Esophagus mucosa (tissue), 1 donor: ENCODE measurements around the gene OR51G2. TPM values are rescaled to one million over a fixed set of nuclear protein-coding genes. Genes with fewer than 3 reads are reported as not detected.
A peak's percentile ranks its signal among the peaks of the same experiment; 100 is the strongest.
"Not testable (repeated sequence)": the region's sequence is repeated elsewhere in the genome, so short reads cannot be mapped to it uniquely, and the experiment has no call there.

ENCODE experiments used
- ATAC-seq: fragments of 200-7000 bp; cut with Tn5 transposase; one replicate; pipeline ENCODE4 v1.9.1; 2020
- total RNA-seq: library from RNA; stranded (reverse); gene quantifications from one replicate; pipeline ENCODE4 v1.2.4, GENCODE V29; 2023
- donor health status: DM: yes; HTN: yes; CAD: no.

The OR51G2 gene
- total RNA-seq = not detected

GRCh38 chr11:4919250-4919649, at the start of gene OR51G2:
Gene OR51G2 (minus strand): TSS chr11:4919350. CDS start chr11:4915663, 3,687 bp downstream.
- no peak for ATAC-seq

- no peak for ATAC-seq
Measured at GRCh38 chr11:4962816-4963215, 43.7 kb upstream of the OR51G2 start.

GRCh38 chr11:4960877-4961276, 41.7 kb upstream of the OR51G2 start:
- no peak for ATAC-seq

- no peak for ATAC-seq
Measured at GRCh38 chr11:4957396-4957795, 38.2 kb upstream of the OR51G2 start.

GRCh38 chr11:4955613-4956012, 36.5 kb upstream of the OR51G2 start, which contains the start of gene OR51A2:
Gene OR51A2 (minus strand): TSS chr11:4955713. CDS start chr11:4955713, 0 bp downstream.
- ATAC-seq = not testable (repeated sequence)

- no peak for ATAC-seq
Measured at GRCh38 chr11:4947505-4947904, 28.4 kb upstream of the OR51G2 start, which contains the start of gene OR51A4. Gene OR51A4 (minus strand): TSS chr11:4947605. CDS start chr11:4947100, 505 bp downstream.

GRCh38 chr11:4936745-4937144, 17.6 kb upstream of the OR51G2 start:
- no peak for ATAC-seq

GRCh38 chr11:4932751-4933150, 13.6 kb upstream of the OR51G2 start:
- ATAC-seq = no peak

- no peak for ATAC-seq
Measured at GRCh38 chr11:4926608-4927007, 7.5 kb upstream of the OR51G2 start.

- ATAC-seq = no peak
Measured at GRCh38 chr11:4924239-4924638, 5.1 kb upstream of the OR51G2 start, which contains the start of gene OR51G1. Gene OR51G1 (minus strand): TSS chr11:4924339. CDS start chr11:4924339, 0 bp downstream.

GRCh38 chr11:4922304-4922703, 3.2 kb upstream of the OR51G2 start:
- no peak for ATAC-seq

GRCh38 chr11:4921796-4922195, 2.6 kb upstream of the OR51G2 start:
- ATAC-seq = no peak

GRCh38 chr11:4916581-4916980, 2.6 kb downstream of the OR51G2 start:
- no peak for ATAC-seq

- ATAC-seq = no peak
Measured at GRCh38 chr11:4903484-4903883, 15.7 kb downstream of the OR51G2 start, which contains the start of gene OR51A7. Gene OR51A7 (plus strand): TSS chr11:4903783. CDS start chr11:4907370, 3,587 bp downstream.

- peak; percentile 17 for ATAC-seq
Measured at GRCh38 chr11:4891996-4892640, 27.0 kb downstream of the OR51G2 start.

- ATAC-seq = no peak
Measured at GRCh38 chr11:4890279-4890678, 28.9 kb downstream of the OR51G2 start.

- ATAC-seq = no peak
Measured at GRCh38 chr11:4887591-4887990, 31.6 kb downstream of the OR51G2 start.

GRCh38 chr11:4886186-4886585, 33.0 kb downstream of the OR51G2 start:
- no peak for ATAC-seq

- ATAC-seq = no peak
Measured at GRCh38 chr11:4884361-4884760, 34.8 kb downstream of the OR51G2 start.

GRCh38 chr11:4882543-4882942, 36.6 kb downstream of the OR51G2 start:
- ATAC-seq = no peak

- no peak for ATAC-seq
Measured at GRCh38 chr11:4881860-4882500, 37.2 kb downstream of the OR51G2 start, which contains the start of gene OR51T1. Gene OR51T1 (plus strand): TSS chr11:4881900. CDS start chr11:4881900, 0 bp downstream.

GRCh38 chr11:4881188-4881587, 38.0 kb downstream of the OR51G2 start:
- ATAC-seq = no peak

- ATAC-seq = no peak
Measured at GRCh38 chr11:4865855-4866254, 53.3 kb downstream of the OR51G2 start.

GRCh38 chr11:4863876-4864275, 55.3 kb downstream of the OR51G2 start:
- no peak for ATAC-seq
